GM10847 (cell line): ENCODE data around the gene SSH2.

ENCODE experiments used
- POLR2A ChIP-seq: IDR thresholded peaks from 2 replicates; pipeline ENCODE4 v1.6.1; 2011; ENCODE audit not compliant: insufficient read length; ENCODE audit errors: extremely low read depth

Gene SSH2

DNA sequence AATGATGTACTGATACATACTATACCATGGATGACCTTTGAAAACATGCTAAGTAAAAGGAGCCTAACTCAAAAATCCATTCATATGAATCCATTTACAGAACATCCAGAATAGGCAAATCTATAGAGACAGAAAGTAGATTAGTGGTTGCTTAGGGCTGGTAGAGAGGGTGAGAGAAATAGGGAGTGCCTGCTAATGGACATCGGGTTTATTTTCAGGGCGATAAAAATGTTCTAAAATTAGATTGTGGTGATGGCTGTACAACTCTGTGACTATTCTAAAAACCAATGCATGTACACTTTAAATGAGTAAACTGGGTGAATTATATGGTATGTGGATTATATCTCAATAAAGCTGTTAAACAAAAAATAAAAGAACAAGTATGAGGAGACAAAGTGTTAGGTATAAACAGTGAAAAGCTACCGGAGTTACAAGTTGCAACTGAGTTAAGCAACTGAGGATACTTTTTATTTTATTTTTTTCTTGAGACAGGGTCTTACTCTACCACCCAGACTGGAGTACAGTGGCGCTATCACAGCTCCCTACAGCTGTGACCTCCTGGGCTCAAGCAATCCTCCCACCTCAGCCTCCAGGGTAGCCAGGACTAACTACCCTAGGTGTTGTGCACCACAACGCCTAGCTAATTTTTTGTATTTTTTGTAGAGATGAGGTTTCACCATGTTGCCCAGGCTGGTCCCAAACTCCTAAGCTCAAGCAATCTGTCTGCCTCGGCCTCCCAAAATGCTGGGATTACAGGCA lies 231.8 kb downstream of the SSH2 start:
- TF ChIP-seq POLR2A = no peak

DNA sequence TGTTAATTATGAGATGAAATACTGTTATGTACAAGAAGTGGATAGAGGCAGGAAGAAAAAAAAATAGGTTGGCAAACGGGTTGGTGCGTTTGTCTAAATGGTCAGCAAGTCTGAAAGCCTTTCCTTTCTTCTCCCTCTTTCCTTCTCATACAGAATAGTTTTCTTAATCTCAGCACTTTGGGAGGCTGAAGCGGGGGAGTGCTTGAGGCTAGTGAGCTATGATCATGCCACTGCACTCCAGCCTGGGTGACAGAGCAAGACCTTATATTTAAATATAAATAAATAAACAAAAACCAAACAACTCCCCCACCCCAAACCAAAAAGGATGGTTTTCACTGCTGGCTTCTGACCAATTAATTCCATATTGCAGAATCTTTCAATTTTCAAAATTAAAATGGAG lies 232.7 kb downstream of the SSH2 start:
- no peak for TF ChIP-seq POLR2A

DNA sequence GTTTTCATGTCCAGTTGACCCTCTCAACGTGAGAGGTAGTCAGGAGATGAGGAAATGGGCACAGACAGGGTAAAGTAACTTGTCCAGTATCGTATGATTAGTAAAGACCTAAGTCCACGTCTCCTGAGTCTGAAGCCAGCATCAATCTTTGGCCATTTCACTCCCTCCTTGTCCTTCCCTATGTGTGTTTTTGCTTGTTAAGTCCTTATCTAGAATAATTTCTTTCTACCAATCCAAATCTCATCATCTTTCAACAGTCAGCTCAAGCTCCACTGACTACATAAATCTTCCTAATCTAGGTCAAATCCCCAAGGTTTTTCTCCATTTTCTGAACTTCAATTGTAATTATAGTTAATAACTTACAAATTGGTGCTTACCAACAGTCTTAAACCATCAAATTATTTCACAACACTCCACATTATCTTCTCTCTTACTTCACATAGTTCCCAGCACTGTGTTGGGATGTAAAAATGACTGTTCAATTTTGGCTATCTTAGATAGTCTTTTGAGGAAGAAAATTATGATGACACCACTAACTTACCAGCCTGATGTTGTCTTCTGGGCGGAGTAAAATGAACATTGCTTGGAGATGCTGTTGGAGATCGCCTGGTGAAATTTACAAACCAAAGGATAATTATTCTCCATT lies 235.0 kb downstream of the SSH2 start:
- no peak for TF ChIP-seq POLR2A

DNA sequence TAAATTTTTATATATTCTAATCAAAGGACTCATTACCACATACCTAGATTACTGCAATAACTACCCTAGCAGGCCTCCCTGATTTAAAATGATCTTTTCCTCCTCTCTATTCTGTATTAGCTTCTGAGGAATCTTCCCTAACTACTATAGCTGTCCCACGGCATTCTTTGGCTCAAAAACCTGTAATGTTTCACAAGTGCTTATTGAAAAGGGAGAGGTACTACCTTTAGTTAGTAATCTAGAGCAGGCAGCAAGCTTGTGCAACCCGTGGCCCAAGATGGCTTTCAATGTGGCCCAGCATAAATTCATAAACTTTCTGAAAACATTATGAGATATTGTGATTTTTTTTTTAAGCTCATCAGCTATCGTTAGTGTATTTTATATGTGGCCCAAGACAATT lies 236.3 kb downstream of the SSH2 start:
- no peak for TF ChIP-seq POLR2A

DNA sequence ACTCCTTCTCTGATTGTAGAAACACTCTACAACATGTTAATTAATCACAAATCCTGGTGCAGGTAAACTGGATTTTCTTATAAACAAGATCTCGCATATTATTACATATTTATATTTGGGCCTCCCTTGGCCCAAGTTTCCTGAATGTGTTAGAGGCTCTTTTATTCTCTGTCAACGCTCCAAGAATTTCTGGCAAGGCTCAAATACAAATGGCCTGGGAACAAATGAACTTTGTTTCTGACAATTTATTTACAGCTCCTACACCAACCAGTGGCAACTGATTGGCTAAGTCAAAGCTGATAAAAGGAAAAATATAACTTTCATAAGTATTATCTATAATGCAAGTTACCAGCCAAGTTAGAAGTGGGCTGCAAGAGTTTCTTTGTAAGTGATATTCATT lies 242.4 kb downstream of the SSH2 start:
- TF ChIP-seq POLR2A = no peak

DNA sequence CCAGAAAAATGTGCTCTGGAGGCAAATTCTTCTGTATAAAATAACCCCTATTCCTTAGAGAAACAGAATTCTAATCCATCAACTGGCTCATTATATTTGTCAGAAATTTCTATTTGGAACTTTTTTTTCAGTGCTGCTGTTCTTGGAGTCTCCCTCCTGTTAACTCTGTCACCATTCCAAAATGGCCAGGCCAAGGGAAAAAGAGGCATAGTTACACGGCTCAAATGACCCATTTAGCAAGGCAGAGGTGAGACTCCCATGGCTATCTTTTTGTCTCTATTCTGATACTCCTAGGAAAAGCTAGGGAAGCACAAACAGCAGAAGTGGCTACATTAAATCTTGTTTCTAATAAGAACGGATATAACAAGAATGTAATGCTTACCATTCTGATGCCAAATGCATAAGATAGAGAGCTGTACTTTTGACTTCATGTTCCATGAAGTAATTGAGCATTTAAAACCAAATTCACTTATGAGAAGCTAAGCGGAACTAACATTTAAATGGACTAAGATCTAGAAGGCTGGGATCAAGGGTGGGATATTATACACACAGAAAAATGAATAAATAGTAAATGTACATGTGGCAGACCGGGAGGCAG lies 242.9 kb downstream of the SSH2 start:
- TF ChIP-seq POLR2A = no peak

DNA sequence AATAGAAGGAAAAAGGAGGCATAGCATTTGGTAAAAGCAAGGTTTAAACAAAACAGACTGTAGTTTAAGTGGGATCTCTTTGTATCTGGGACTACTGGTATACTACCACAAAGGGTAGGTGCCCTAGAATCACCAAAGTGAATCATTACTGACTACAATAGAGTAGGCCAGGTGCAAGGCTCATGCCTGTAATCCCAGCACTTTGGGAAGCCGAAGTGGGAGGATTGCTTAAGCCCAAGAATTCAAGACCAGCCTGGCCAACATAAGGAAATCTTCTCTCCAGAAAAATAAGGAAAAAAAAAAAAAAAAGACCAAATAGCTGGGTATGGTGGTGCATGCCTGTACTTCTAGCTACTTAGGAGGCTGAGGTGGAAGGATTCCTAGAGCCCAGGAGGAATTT lies 246.5 kb downstream of the SSH2 start:
- TF ChIP-seq POLR2A = no peak

DNA sequence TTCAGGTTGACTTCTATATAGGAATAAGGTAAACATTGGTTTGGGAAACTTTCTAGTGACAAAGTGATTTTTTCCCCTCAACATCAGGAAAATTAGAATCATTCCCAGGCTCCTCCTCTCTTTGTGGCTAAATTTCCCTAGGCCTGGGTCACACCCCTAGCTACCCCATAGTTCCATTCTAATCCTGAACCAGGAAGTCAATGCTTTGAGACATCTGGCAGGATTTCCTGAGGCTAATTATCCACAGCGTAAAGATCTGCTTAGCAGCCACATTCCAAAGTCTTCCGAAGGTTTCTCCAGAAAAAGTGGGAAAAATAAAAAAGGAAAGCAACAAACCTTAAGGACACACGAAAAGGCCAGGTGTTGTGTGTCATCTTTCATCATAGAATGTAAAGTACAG lies 247.0 kb downstream of the SSH2 start:
- TF ChIP-seq POLR2A = no peak

DNA sequence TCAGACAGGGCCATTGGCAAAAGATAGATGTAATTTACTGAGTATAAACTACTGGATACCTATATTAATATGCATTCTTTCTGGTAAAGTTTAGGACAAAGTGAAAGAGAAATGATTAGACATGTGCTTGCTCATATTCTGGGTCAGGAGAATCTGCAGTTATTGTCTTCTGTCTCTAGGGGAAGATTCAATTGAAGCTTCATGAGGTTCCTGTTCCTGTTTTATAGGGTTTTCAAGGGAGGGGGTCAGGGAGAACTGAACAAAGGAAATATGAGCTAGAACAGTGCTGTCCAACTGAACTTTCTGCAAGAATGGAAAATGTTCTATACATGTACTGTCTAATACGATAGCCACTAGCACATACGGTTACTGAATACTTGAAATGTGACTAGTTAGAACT lies 248.0 kb downstream of the SSH2 start:
- TF ChIP-seq POLR2A = no peak

DNA sequence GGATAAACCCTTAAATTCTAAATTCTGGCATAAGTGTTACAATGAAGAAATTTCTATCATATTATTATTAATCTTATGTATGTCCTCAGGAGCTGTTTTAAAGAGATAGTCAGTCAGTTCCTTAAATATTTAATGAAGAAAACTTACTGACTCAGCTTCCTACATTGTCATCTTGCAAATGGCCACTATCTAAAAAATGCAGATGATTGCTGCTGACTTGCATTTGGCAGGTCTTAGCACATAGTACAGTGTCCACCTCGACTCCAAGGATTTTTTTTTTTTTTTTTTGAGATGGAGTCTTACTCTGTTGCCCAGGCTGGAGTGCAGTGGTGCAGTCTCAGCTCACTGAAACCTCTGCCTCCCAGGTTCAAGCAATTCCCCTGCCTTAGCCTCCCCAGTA lies 252.2 kb downstream of the SSH2 start:
- no peak for TF ChIP-seq POLR2A

DNA sequence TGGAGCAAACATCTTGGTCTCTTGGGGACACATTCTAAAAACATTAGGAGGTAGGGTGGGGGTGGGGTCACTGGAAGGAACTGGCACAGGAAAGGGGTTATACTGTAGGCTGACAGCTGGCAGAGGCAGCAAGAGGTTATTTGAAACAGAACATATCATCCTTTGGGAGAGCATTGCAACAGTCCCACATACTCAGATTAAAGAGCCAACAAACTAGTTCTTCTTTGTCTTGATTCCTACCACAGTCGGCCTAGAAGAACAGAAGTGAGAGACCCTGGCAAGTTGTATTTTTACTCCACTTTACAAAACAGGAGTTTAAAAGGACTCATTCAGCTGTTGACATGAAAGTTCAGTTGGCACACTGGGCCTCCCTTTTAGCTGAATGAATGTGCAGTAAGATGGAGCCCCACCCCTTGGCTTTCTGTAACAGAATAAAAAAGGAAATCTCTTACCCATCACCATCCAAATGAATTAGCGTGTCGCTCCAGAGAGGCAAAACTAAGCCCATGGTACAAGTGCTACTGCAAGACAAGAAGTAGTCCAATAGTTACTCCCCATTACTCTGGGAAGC lies 252.7 kb downstream of the SSH2 start:
- TF ChIP-seq POLR2A = no peak

DNA sequence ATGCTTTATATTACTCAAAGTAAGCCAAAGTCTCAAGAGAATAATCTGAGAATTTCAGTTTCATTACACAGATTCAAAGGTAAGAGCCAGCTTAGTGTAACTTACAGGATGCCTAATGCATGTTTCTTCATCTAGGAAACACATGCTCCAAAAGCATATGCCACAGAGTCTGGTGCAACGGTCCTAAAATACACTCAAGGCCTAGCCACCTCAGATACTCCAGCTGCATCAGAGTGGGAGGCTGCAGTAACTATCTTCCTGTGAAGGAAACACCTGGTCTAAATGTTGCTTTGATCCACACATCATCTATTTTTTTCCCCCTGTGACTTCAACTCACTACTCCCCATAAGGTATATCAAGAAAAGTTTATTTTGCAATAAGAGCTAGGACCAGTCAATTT lies 255.7 kb downstream of the SSH2 start:
- TF ChIP-seq POLR2A = no peak

DNA sequence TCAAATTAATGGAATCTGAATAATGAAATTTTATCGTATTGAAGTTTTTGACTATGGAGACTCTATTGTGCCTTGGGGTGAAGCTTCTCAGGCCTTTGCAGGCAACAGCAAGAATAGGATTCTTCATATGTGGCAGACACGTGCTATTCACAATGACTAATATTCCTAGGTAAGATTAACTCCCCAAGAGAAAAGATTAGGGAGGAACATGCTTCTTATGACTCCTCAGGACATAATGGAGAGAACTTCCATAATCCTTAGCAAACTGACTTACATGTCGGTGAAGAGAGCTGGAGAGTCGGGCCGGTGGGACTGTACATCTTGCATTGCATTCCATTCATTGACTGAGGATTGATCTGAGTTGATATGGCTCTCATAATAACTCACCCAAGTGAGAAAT lies 258.4 kb downstream of the SSH2 start:
- no peak for TF ChIP-seq POLR2A

DNA sequence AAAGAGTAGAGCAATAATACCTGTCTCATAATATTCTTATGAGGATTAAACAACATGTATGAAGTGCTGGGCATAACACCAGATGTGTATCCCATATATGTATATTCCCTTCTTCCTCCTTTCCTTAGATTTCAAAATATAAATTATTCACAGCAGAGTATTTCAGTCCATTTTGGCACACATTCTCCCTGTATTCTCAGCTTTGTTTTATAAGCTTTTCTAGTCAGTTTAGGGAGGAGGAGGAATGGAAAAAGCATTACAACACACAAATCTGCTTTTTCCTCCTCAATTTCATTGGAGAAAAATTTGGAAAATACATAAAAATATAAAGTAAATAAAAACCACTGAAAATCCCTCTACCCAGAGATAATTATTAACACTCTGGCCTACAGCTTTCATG lies 260.8 kb downstream of the SSH2 start:
- TF ChIP-seq POLR2A = no peak

DNA sequence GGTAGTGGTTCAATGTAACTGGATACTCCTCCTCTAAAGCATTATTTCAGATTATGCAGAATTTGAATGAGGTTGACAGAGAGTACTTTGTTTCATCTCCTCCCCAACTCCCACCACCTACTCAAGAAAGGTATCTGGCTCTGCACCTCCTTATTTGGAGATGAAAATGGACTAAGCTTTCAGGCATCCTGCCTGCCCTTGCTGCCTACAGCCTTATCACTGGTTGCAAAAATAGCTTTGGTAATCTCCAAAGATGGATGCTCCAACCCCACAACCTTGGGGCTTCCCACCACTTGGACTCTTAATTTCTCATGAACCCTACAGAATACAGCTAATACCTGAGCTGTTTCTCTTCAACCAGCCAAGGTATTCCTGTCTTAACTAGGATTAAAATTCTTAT lies 262.1 kb downstream of the SSH2 start:
- TF ChIP-seq POLR2A = no peak

DNA sequence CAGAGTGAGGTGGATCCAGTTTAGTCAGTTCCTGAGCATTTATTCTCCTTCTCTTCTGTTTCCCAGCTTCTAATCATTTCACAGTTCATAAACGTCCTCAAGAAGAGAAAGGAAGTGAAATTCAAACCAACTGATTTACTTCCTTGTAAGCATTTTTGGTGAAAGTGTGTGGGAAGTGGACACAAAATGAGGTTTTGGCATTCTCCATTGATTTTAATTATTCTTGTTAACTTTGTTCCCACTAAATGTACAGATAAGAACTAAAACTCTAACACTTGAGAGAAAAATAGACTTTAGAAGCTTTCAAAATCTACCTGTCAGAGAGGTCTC lies 264.6 kb downstream of the SSH2 start:
- TF ChIP-seq POLR2A = no peak
